IPS-20b (cell line): ENCODE measurements around the gene NASP.
A peak's percentile ranks its signal among the peaks of the same experiment; 100 is the strongest.

ENCODE experiments used
- H3K27ac ChIP-seq: one replicate; pipeline ENCODE4 v1.5.1; 2013; ENCODE audit warnings: low read length
- H3K27me3 ChIP-seq: 2 replicates; pipeline ENCODE4 v1.6.1; 2013; ENCODE audit warnings: mild to moderate bottlenecking, low read length, inconsistent platforms; ENCODE audit not compliant: insufficient read depth
- H3K36me3 ChIP-seq: 2 replicates; pipeline ENCODE4 v1.6.1; 2013; ENCODE audit warnings: low read depth, mild to moderate bottlenecking, inconsistent platforms, low read length, moderate library complexity; ENCODE audit not compliant: insufficient read depth
- H3K4me1 ChIP-seq: 2 replicates; pipeline ENCODE4 v1.6.1; 2013; ENCODE audit warnings: mild to moderate bottlenecking, control low read depth, inconsistent platforms, low read length, moderate library complexity; ENCODE audit not compliant: insufficient read depth
- H3K4me3 ChIP-seq: 2 replicates; pipeline ENCODE4 v1.5.1; 2013; ENCODE audit warnings: mild to moderate bottlenecking, low read length, inconsistent platforms
- H3K9ac ChIP-seq: 2 replicates; pipeline ENCODE4 v1.6.1; 2013; ENCODE audit warnings: low read depth, mild to moderate bottlenecking, inconsistent platforms, low read length, moderate library complexity
- H3K9me3 ChIP-seq: 2 replicates; pipeline ENCODE4 v1.6.1; 2013; ENCODE audit warnings: mild to moderate bottlenecking, low read depth, low read length, inconsistent platforms; ENCODE audit not compliant: insufficient read depth

NASP gene

GRCh38 chr1:45551684-45552083 is 32.2 kb upstream of the NASP start:
- peaks cover 38% of the 10 kb centered on the region for H3K36me3 ChIP-seq
- peak overlapping the region; percentile 99 for H3K9ac ChIP-seq
- H3K27me3 ChIP-seq: no peaks in the 10 kb centered on the region
- H3K9me3 ChIP-seq: no peaks in the 10 kb centered on the region
- H3K27ac ChIP-seq: no peak overlapping the region
- H3K4me1 ChIP-seq: no peaks in the 10 kb centered on the region
- H3K4me3 ChIP-seq: peak overlapping the region; percentile 91

- Histone ChIP-seq H3K36me3 (peaks cover 40% of the 10 kb centered on the region), H3K9me3 (no peaks in the 10 kb centered on the region), H3K4me3 (peak overlapping the region; percentile 91), H3K27me3 (no peaks in the 10 kb centered on the region), H3K27ac (no peak overlapping the region), H3K9ac (peak overlapping the region; percentile 23; the same call in 1 of the 2 replicates), H3K4me1 (no peaks in the 10 kb centered on the region)
Measured at GRCh38 chr1:45552331-45552730, 31.5 kb upstream of the NASP start.

- Histone ChIP-seq H3K9ac (no peak overlapping the region), H3K27me3 (no peaks in the 10 kb centered on the region), H3K36me3 (peaks cover 54% of the 10 kb centered on the region), H3K4me3 (no peak overlapping the region), H3K4me1 (no peaks in the 10 kb centered on the region), H3K27ac (no peak overlapping the region), H3K9me3 (no peaks in the 10 kb centered on the region)
Measured at GRCh38 chr1:45554198-45554597, 29.6 kb upstream of the NASP start.

- Histone ChIP-seq H3K27ac (no peak overlapping the region), H3K9ac (no peak overlapping the region), H3K36me3 (peaks cover 79% of the 10 kb centered on the region), H3K4me1 (no peaks in the 10 kb centered on the region), H3K4me3 (no peak overlapping the region), H3K27me3 (no peaks in the 10 kb centered on the region), H3K9me3 (no peaks in the 10 kb centered on the region)
Measured at GRCh38 chr1:45557422-45557944, 26.4 kb upstream of the NASP start.

- Histone ChIP-seq H3K36me3 (peaks cover 88% of the 10 kb centered on the region), H3K9me3 (no peaks in the 10 kb centered on the region), H3K4me3 (no peak overlapping the region), H3K27ac (no peak overlapping the region), H3K27me3 (no peaks in the 10 kb centered on the region), H3K9ac (no peak overlapping the region), H3K4me1 (no peaks in the 10 kb centered on the region)
Measured at GRCh38 chr1:45563843-45564242, 20.0 kb upstream of the NASP start.

GRCh38 chr1:45566722-45567121 is 17.1 kb upstream of the NASP start:
- no peak overlapping the region for H3K4me3 ChIP-seq
- H3K9ac ChIP-seq: no peak overlapping the region
- H3K9me3 ChIP-seq: no peaks in the 10 kb centered on the region
- H3K27ac ChIP-seq: no peak overlapping the region
- H3K27me3 ChIP-seq: no peaks in the 10 kb centered on the region
- H3K36me3 ChIP-seq: peaks cover 83% of the 10 kb centered on the region
- H3K4me1 ChIP-seq: no peaks in the 10 kb centered on the region

GRCh38 chr1:45567911-45568310 is 15.9 kb upstream of the NASP start:
- Histone ChIP-seq H3K9me3 (no peaks in the 10 kb centered on the region), H3K27me3 (no peaks in the 10 kb centered on the region), H3K4me1 (peaks cover 3% of the 10 kb centered on the region; the same call in 1 of the 2 replicates), H3K27ac (no peak overlapping the region), H3K36me3 (peaks cover 71% of the 10 kb centered on the region), H3K4me3 (no peak overlapping the region), H3K9ac (no peak overlapping the region)

GRCh38 chr1:45568421-45568820 is 15.4 kb upstream of the NASP start:
- H3K9ac ChIP-seq: no peak overlapping the region
- H3K27ac ChIP-seq: no peak overlapping the region
- H3K4me3 ChIP-seq: no peak overlapping the region
- peaks cover 66% of the 10 kb centered on the region for H3K36me3 ChIP-seq
- H3K27me3 ChIP-seq: no peaks in the 10 kb centered on the region
- peaks cover 7% of the 10 kb centered on the region; the same call in 1 of the 2 replicates for H3K4me1 ChIP-seq
- H3K9me3 ChIP-seq: no peaks in the 10 kb centered on the region

- H3K4me1 ChIP-seq: peaks cover 16% of the 10 kb centered on the region; the same call in 1 of the 2 replicates
- H3K36me3 ChIP-seq: peaks cover 56% of the 10 kb centered on the region
- H3K27ac ChIP-seq: no peak overlapping the region
- no peaks in the 10 kb centered on the region for H3K9me3 ChIP-seq
- no peaks in the 10 kb centered on the region for H3K27me3 ChIP-seq
- H3K9ac ChIP-seq: no peak overlapping the region
- no peak overlapping the region for H3K4me3 ChIP-seq
Measured at GRCh38 chr1:45569571-45569961, 14.3 kb upstream of the NASP start.

- Histone ChIP-seq H3K27me3 (no peaks in the 10 kb centered on the region), H3K27ac (no peak overlapping the region), H3K4me1 (peaks cover 16% of the 10 kb centered on the region; the same call in 1 of the 2 replicates), H3K36me3 (peaks cover 56% of the 10 kb centered on the region), H3K9ac (no peak overlapping the region), H3K4me3 (no peak overlapping the region), H3K9me3 (no peaks in the 10 kb centered on the region)
Measured at GRCh38 chr1:45569962-45570581, 13.8 kb upstream of the NASP start.

- H3K9ac ChIP-seq: no peak overlapping the region
- peaks cover 52% of the 10 kb centered on the region for H3K36me3 ChIP-seq
- H3K4me3 ChIP-seq: no peak overlapping the region
- H3K9me3 ChIP-seq: no peaks in the 10 kb centered on the region
- no peaks in the 10 kb centered on the region for H3K27me3 ChIP-seq
- H3K4me1 ChIP-seq: peaks cover 16% of the 10 kb centered on the region; the same call in 1 of the 2 replicates
- no peak overlapping the region for H3K27ac ChIP-seq
Measured at GRCh38 chr1:45570631-45571030, 13.2 kb upstream of the NASP start.

- Histone ChIP-seq H3K9ac (peak overlapping the region; percentile 50; the same call in 1 of the 2 replicates), H3K36me3 (peaks cover 26% of the 10 kb centered on the region), H3K27ac (peak overlapping the region; percentile 53)
Measured at GRCh38 chr1:45573231-45573804, 10.5 kb upstream of the NASP start.

More at GRCh38 chr1:45573231-45573804, 10.5 kb upstream of the NASP start:
- no peak overlapping the region for H3K4me3 ChIP-seq
- H3K27me3 ChIP-seq: no peaks in the 10 kb centered on the region
- no peaks in the 10 kb centered on the region for H3K9me3 ChIP-seq
- H3K4me1 ChIP-seq: peaks cover 16% of the 10 kb centered on the region; the same call in 1 of the 2 replicates
